ENCODE data around the gene BRAP.
"Not testable (repeated sequence)": the region's sequence is repeated elsewhere in the genome, so short reads cannot be mapped to it uniquely, and the experiment has no call there.

The BRAP gene

DNA sequence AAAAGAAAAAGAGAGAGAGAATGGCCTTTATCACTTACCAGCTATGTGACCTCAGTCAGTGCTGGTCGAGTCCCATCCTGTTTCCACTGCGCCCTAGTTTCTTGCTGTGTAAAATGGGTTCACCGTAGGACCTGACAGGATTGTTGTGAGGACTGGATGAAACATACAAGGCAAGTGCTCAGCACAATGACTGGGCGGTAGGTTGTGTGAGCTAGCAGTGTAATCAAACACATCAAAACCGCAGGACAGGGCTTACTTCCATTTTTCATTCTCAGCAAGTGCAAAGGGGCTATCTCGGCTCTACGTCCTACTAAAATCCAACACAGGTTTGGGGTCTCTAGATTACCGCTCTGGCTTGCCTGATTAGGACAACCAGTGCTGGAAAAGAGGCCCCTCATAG lies 50.2 kb downstream of the BRAP start:
- TF ChIP-seq CTCF (IDR thresholded peaks at IDR 0.05; ENCODE audit: low read depth, low read length): no peak
- no peak for DNase-seq (ENCODE audit: extremely low read depth, low read depth)

DNA sequence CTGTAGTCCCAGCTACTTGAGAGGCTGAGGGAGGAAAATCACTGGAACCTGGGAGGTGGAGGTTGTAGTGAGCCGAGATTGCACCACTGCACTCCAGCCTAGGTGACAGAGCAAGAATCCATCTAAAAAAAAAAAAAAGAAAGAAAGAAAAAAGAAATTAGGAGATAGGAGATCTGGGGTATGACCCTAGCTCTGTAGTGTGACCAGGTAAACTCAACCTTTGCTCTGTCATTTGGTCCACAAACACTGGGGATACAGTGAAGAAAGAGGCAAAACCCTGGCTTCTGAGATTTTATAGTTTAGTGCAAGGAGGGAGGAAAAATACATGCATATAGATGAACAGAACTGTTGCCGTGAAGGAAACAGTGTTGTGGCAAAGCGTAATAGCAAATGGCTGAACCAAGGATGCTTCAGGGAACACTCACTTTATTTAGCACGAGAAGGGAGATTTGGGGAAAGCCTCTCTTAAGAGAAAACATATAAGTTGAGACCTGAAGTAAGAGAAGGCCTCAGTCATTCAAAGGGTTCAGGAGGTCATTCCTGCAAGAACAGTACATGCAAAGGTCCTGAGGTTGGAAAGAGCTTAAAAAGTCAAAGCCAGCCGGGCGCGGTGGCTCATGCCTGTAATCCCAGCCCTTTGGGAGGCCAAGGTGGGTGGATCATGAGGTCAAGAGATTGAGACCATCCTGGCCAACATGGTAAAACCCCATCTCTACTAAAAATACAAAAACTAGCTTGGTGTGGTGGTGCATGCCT lies 57.1 kb downstream of the BRAP start:
- no peak for TF ChIP-seq CTCF (IDR thresholded peaks at IDR 0.05; ENCODE audit: low read depth, low read length)
- DNase-seq (ENCODE audit: extremely low read depth, low read depth): no peak

DNA sequence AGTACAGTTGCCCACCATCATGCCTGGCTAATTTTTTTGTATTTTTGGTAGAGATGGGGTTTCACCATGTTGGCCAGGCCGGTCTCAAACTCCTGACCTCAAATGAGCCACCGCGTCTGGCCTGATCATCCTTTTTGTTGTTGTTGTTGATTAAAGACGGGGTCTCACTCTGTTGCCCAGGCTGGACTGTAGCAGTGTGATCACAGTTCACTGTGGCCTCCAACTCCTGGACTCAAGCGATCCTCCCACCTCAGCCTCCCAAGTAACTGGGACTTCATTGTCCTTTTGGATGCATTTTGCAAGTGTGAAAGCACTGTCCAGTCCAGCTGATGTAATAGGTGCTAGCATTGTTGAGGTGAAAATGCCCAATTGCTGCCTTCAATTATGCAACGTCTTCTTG lies 59.5 kb downstream of the BRAP start:
- no peak for TF ChIP-seq CTCF (IDR thresholded peaks at IDR 0.05; ENCODE audit: low read depth, low read length)
- DNase-seq (ENCODE audit: extremely low read depth, low read depth): no peak

DNA sequence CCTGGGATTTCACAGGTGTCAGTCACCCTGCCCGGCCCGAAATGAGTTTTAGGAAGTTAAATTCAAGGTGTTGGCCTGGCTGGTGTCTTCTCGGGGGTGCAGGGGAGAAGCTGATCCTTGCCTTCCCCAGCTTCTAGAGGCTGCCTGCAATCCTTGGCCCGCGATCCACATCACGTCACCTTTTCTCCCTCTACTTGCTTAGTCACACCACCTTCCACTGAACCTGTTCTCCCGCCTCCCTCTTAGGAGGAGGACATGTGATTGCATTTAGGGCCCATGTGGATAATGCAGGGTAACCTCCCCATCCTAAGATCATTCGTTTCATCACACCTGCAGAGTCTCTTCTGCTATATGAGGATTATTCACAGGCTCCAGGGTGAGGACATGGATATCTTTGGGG lies 61.2 kb downstream of the BRAP start:
- no peak for TF ChIP-seq CTCF (IDR thresholded peaks at IDR 0.05; ENCODE audit: low read depth, low read length)
- DNase-seq (ENCODE audit: extremely low read depth, low read depth): no peak

GRCh38 chr12:111617841-111618240 lies 67.9 kb downstream of the BRAP start:
- not testable (repeated sequence) for DNase-seq (ENCODE audit: extremely low read depth, low read depth)

DNA sequence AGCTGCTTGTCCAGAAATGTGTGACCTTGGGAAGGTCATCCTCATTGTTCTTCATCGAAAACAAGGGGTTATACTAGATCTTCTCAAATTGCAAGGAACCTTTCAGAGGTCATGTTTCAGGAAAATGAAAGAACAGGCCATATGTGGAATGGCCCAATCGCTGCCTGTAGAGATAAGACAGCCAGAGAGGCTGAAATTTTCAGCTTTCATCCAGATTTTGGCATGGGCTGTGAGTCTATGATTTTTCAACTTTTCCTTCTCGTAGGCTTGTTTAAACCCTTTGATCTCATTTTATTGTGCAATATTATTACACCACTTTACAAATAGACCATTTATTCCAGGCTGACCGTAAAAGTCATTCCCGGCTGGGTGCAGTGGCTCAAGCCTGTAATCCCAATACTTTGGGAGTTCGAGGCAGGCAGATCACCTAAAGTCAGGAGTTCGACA lies 69.6 kb downstream of the BRAP start:
- no peak for DNase-seq (ENCODE audit: extremely low read depth, low read depth)
- TF ChIP-seq CTCF (IDR thresholded peaks at IDR 0.05; ENCODE audit: low read depth, low read length): no peak

DNA sequence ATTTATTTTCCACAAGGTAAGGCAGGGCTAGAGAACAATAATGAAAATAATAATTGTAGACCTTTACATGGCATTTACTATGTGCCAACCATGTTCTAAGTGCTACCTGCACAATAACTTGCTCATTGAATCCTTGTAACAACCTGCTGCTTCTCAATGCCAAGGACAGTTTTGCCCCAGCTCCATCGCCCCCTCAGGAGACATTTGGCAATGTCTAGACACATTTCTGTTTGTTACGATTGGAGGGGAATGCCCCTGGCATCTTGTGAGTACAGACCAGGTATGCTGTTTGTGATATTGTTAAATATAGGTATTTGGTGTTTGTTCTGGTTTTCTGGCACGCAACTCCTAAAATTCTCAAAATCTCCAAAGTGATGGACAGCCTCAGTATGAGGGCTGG lies 78.5 kb downstream of the BRAP start:
- DNase-seq (ENCODE audit: extremely low read depth, low read depth): no peak

More for the DNA sequence above, 78.5 kb downstream of the BRAP start:
- TF ChIP-seq CTCF (IDR thresholded peaks at IDR 0.05; ENCODE audit: low read depth, low read length): no peak

Measured in AG09319 (cell line).